Panc1 (cell line): ENCODE data around the gene KLK14. TPM values are rescaled to one million over a fixed set of nuclear protein-coding genes. Genes with fewer than 3 reads are reported as not detected.

Experiments used
- ATAC-seq: fragments of 200-7000 bp; cut with Tn5 transposase; 2 replicates; pipeline ENCODE4 v1.9.1; 2020; ENCODE audit warnings: mild to moderate bottlenecking, moderate library complexity
- BruUV-seq: library from RNA; stranded (reverse); fragments of 400-500 nt; replicated peaks from 2 replicates; lab custom pipeline; 2021; lab: Mats Ljungman, UMichigan
- CTCF ChIA-PET: fragments of 300-600 bp; sonication (Branson Sonifier 250); formaldehyde crosslinking; loops from one replicate; lab custom pipeline; 2022; ENCODE audit warnings: antibody characterized with exemption; lab: Charles Lee
- POLR2A ChIA-PET: fragments of 300-600 bp; sonication (Branson Sonifier 250); formaldehyde crosslinking; loops from one replicate; lab custom pipeline; 2022; ENCODE audit warnings: antibody characterized with exemption; lab: Charles Lee
- DNase-seq: peaks from one replicate; pipeline ENCODE4 v3.0.0-alpha.2; 2010; ENCODE audit warnings: low read depth, low spot score
- H3K27ac ChIP-seq: 2 replicates; pipeline ENCODE4 v1.5.1; 2011; ENCODE audit warnings: mild to moderate bottlenecking, low read length, inconsistent platforms
- H3K27me3 ChIP-seq: fragments of 200-500 bp; sonication (Bioruptor generic); 2 replicates; pipeline ENCODE4 v1.6.0; 2014; ENCODE audit warnings: low read length, inconsistent platforms; ENCODE audit not compliant: control insufficient read depth, insufficient read depth
- H3K36me3 ChIP-seq: fragments of 200-500 bp; sonication (Bioruptor generic); 2 replicates; pipeline ENCODE4 v1.5.1; 2014; ENCODE audit warnings: inconsistent platforms, mild to moderate bottlenecking, low read length, moderate library complexity; ENCODE audit not compliant: control insufficient read depth, insufficient read depth
- H3K4me1 ChIP-seq: 2 replicates; pipeline ENCODE4 v1.5.1; 2011; ENCODE audit warnings: inconsistent platforms, mild to moderate bottlenecking, low read length, moderate library complexity; ENCODE audit not compliant: control insufficient read depth, insufficient read depth
- H3K4me3 ChIP-seq, 2 experiments: 2 replicates each; pipeline ENCODE4 v1.5.1; 2011 to 2012; ENCODE audit warnings: low read depth in 2 of 2, low read length in 2 of 2, mild to moderate bottlenecking in 2 of 2, inconsistent platforms in 1 of 2, moderate library complexity in 1 of 2
- H3K9me3 ChIP-seq: fragments of 200-500 bp; sonication (Bioruptor generic); 2 replicates; pipeline ENCODE4 v1.5.1; 2014; ENCODE audit warnings: low read depth, mild to moderate bottlenecking, inconsistent platforms, low read length, moderate library complexity; ENCODE audit not compliant: control insufficient read depth, insufficient read depth
- CTCF ChIP-seq: fragments of 450-650 bp; IDR thresholded peaks from 2 replicates; pipeline ENCODE4 v1.5.1; 2017; ENCODE audit warnings: mild to moderate bottlenecking
- POLR2AphosphoS5 ChIP-seq: IDR thresholded peaks from 2 replicates; pipeline ENCODE4 v1.6.1; 2012; ENCODE audit warnings: mild to moderate bottlenecking, low read depth, low read length, moderate library complexity
- SIN3A ChIP-seq: IDR thresholded peaks from 2 replicates; pipeline ENCODE4 v1.6.1; 2012; ENCODE audit warnings: low read depth, mild to moderate bottlenecking, low read length, moderate library complexity, borderline replicate concordance; ENCODE audit not compliant: insufficient read depth
- TCF7L2 ChIP-seq: IDR thresholded peaks from 2 replicates; pipeline ENCODE4 v1.6.1; 2011; ENCODE audit warnings: mild to moderate bottlenecking, low read depth, low read length, inconsistent platforms
- in situ Hi-C: cut with HindIII; loops from 2 replicates; pipeline ENCODE4 v1.10.0; 2016; ENCODE audit warnings: low sequenced_read_pairs, low pct_unique_long_range_greater_than_20kb
- intact Hi-C: fragments of 100-400 bp; cut with micrococcal nuclease; formaldehyde crosslinking; loops from one replicate; pipeline ENCODE4 v1.10.0; 2022; ENCODE audit not compliant: unreplicated experiment
- total RNA-seq: library from RNA; stranded (reverse); gene quantifications from one replicate; pipeline ENCODE4 v1.2.1, GENCODE V29; 2021; ENCODE audit not compliant: unreplicated experiment
- TF ChIP-seq, protein P1 (sequence below), 2 experiments: IDR thresholded peaks; 2 replicates each; pipeline ENCODE4 v1.6.1; 2011 to 2012; ENCODE audit warnings: low read depth in 2 of 2, control low read depth in 1 of 2, low read length in 1 of 2, mild to moderate bottlenecking in 1 of 2, moderate library complexity in 1 of 2; ENCODE audit not compliant: insufficient read depth in 1 of 2

Gene KLK14
- total RNA-seq, 1 experiment from 2014 or later, result not detected

DNA sequence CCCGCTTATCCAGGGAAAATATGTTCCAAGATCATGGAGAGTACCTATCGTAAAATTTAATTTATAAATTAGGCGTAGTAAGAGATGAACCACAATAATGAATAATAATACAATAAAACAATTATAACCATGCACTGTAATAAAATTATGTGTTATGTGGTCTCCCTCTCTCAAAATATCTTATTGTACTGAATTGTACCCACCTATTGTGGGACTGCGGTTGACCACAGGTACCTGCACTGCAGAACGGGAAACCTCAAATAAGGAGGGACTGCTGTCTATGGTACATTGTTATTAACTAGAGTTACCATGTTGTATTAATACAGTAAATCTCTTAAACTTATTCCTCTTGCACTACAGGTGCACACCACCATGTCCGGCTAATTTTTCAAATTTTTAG is 42.5 kb downstream of the KLK14 start:
- no peaks in the 10 kb centered on the region for H3K36me3 ChIP-seq
- CTCF ChIA-PET, result no interaction called here
- no peaks in the 10 kb centered on the region for H3K9me3 ChIP-seq
- no peaks in the 10 kb centered on the region for H3K27me3 ChIP-seq
- no peak overlapping the region for H3K4me3 ChIP-seq
- in situ Hi-C loops, result no loop called here
- POLR2A ChIA-PET, result no interaction called here
- H3K27ac ChIP-seq, result no peak overlapping the region
- intact Hi-C loops, result no loop called here
- no TSS peak for BruUV-seq
- no peak for DNase-seq
- TF ChIP-seq SIN3A (no peak), CTCF (no peak), POLR2AphosphoS5 (no peak)
- TF ChIP-seq, protein P1, sequence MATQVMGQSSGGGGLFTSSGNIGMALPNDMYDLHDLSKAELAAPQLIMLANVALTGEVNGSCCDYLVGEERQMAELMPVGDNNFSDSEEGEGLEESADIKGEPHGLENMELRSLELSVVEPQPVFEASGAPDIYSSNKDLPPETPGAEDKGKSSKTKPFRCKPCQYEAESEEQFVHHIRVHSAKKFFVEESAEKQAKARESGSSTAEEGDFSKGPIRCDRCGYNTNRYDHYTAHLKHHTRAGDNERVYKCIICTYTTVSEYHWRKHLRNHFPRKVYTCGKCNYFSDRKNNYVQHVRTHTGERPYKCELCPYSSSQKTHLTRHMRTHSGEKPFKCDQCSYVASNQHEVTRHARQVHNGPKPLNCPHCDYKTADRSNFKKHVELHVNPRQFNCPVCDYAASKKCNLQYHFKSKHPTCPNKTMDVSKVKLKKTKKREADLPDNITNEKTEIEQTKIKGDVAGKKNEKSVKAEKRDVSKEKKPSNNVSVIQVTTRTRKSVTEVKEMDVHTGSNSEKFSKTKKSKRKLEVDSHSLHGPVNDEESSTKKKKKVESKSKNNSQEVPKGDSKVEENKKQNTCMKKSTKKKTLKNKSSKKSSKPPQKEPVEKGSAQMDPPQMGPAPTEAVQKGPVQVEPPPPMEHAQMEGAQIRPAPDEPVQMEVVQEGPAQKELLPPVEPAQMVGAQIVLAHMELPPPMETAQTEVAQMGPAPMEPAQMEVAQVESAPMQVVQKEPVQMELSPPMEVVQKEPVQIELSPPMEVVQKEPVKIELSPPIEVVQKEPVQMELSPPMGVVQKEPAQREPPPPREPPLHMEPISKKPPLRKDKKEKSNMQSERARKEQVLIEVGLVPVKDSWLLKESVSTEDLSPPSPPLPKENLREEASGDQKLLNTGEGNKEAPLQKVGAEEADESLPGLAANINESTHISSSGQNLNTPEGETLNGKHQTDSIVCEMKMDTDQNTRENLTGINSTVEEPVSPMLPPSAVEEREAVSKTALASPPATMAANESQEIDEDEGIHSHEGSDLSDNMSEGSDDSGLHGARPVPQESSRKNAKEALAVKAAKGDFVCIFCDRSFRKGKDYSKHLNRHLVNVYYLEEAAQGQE (IDR thresholded peaks at IDR 0.05; ENCODE audit: insufficient read depth in 1 of 2, low read depth in 2 of 2, low read length in 1 of 2), result no peak
- no peak for ATAC-seq
- no peaks in the 10 kb centered on the region for H3K4me1 ChIP-seq

DNA sequence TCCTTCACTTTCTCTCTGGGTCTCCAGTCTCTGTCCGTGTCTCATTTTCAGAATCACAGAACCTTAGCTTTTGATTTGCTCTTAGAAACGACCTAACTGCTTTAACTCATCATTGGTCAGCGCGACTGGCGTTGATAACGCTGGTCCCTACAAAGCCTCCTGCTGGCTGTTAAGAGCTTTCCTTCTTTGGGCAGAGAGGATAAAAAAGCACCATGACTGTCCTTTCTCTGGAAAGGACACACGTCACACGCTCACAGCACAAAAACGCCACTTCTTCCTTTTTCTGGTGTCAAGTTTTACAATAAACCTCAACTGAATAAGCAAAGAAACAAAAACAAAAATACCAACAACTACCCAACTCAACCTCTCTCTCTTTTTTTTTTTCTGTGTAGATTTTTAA is 46.2 kb downstream of the KLK14 start:
- TF ChIP-seq POLR2AphosphoS5 (no peak), TCF7L2 (no peak), CTCF (no peak), SIN3A (no peak)
- TF ChIP-seq, protein P1 (IDR thresholded peaks at IDR 0.05; ENCODE audit: insufficient read depth in 1 of 2, low read depth in 2 of 2, low read length in 1 of 2), result no peak
- BruUV-seq, result no TSS peak
- ATAC-seq (no peak), DNase-seq (no peak)
- ChIA-PET POLR2A (interaction anchor here (0.7 kb wide), 1 partner anchor 238 kb away, joined by 3 read pairs; no protein-coding TSS in a partner anchor), CTCF (no interaction called here)
- intact Hi-C loops (no loop called here), in situ Hi-C loops (no loop called here)
- Histone ChIP-seq H3K4me3 (no peak overlapping the region), H3K4me1 (no peaks in the 10 kb centered on the region), H3K36me3 (no peaks in the 10 kb centered on the region), H3K9me3 (no peaks in the 10 kb centered on the region), H3K27me3 (no peaks in the 10 kb centered on the region), H3K27ac (no peak overlapping the region)
